ENCODE data around the gene PARM1.

PARM1 gene

GRCh38 chr4:75036046-75036830 is 103.3 kb downstream of the PARM1 start:
- no peak for DNase-seq

- DNase-seq = no peak
These were observed 104.3 kb downstream of the PARM1 start for GRCh38 chr4:75037252-75037651.

- DNase-seq = no peak
These were observed 105.5 kb downstream of the PARM1 start for GRCh38 chr4:75038376-75038775.

- no peak for DNase-seq
These were observed 107.8 kb downstream of the PARM1 start for GRCh38 chr4:75040703-75041102.

GRCh38 chr4:75042601-75043208 is 109.8 kb downstream of the PARM1 start:
- DNase-seq = no peak

- no peak for DNase-seq
These were observed 113.3 kb downstream of the PARM1 start for GRCh38 chr4:75046226-75046625.

GRCh38 chr4:75046641-75047040 is 113.7 kb downstream of the PARM1 start:
- DNase-seq = no peak

GRCh38 chr4:75048208-75048879 is 115.4 kb downstream of the PARM1 start:
- DNase-seq = no peak

GRCh38 chr4:75051431-75051830 is 118.5 kb downstream of the PARM1 start:
- no peak for DNase-seq

- DNase-seq = no peak
These were observed 120.4 kb downstream of the PARM1 start for GRCh38 chr4:75053352-75053751.

- DNase-seq = no peak
These were observed 121.2 kb downstream of the PARM1 start for GRCh38 chr4:75054078-75054477.

- DNase-seq = no peak
These were observed 123.4 kb downstream of the PARM1 start for GRCh38 chr4:75056277-75056676.

GRCh38 chr4:75057369-75057768 is 124.5 kb downstream of the PARM1 start:
- DNase-seq = no peak

GRCh38 chr4:75058486-75058885 is 125.6 kb downstream of the PARM1 start:
- no peak for DNase-seq

GRCh38 chr4:75063433-75063832 is 130.5 kb downstream of the PARM1 start:
- no peak for DNase-seq

GRCh38 chr4:75065909-75066308 is 133.0 kb downstream of the PARM1 start:
- no peak for DNase-seq

- no peak for DNase-seq
These were observed 136.7 kb downstream of the PARM1 start for GRCh38 chr4:75069493-75070074.

GRCh38 chr4:75071317-75071716 is 138.4 kb downstream of the PARM1 start:
- no peak for DNase-seq

- DNase-seq = no peak
These were observed 148.0 kb downstream of the PARM1 start for GRCh38 chr4:75080888-75081287.

- DNase-seq = no peak
These were observed 148.6 kb downstream of the PARM1 start for GRCh38 chr4:75081561-75081960.

GRCh38 chr4:75087416-75087815 is 154.5 kb downstream of the PARM1 start:
- no peak for DNase-seq

- DNase-seq = no peak
These were observed 154.9 kb downstream of the PARM1 start for GRCh38 chr4:75087865-75088264.

GRCh38 chr4:75089206-75089605 is 156.3 kb downstream of the PARM1 start:
- DNase-seq = no peak

GRCh38 chr4:75099321-75099720 is 166.4 kb downstream of the PARM1 start:
- DNase-seq = no peak

Data from retina (tissue), 1 donor.